ENCODE measurements around the gene CDC42SE1. TPM values are rescaled to one million over a fixed set of nuclear protein-coding genes. Genes with fewer than 3 reads are reported as not detected.
A peak's percentile ranks its signal among the peaks of the same experiment; 100 is the strongest.

CDC42SE1 gene
- total RNA-seq, 4 donors from 2014 or later = 56.6 to 115 (median 92.0) TPM

DNA sequence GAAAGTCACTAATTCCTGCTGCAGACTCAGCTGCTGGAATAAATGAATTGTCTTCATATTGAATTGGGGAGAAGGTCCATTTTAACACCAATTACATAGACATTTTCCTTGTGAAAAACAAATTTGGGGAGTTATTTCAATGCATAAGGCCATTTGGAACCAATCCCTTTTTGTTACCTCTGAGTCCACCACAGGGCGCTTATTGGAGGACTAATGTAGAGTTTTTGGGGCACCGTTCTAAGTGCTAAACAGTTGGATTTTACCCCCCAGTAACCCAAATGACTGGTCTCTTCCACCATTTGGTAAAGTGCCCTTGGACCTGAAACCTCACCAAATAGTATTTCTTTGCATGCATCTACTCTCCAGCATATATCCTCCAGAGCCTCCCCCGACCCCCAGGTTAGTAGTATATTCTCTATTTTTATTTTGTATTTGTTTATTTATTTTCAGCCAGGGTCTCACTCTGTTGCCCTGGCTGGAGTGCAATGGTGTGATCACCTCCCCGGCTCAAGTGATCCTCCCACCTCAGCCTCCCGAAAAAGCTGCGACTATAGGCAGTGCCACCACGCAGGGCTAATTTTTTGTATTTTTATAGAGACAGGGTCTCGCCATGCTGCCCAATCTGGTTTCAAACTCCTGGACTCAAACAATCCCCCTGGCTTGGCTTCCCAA is 49.6 kb downstream of the CDC42SE1 start:
- no peak for DNase-seq (ENCODE audit: low spot score)
- TF ChIP-seq, protein P1, sequence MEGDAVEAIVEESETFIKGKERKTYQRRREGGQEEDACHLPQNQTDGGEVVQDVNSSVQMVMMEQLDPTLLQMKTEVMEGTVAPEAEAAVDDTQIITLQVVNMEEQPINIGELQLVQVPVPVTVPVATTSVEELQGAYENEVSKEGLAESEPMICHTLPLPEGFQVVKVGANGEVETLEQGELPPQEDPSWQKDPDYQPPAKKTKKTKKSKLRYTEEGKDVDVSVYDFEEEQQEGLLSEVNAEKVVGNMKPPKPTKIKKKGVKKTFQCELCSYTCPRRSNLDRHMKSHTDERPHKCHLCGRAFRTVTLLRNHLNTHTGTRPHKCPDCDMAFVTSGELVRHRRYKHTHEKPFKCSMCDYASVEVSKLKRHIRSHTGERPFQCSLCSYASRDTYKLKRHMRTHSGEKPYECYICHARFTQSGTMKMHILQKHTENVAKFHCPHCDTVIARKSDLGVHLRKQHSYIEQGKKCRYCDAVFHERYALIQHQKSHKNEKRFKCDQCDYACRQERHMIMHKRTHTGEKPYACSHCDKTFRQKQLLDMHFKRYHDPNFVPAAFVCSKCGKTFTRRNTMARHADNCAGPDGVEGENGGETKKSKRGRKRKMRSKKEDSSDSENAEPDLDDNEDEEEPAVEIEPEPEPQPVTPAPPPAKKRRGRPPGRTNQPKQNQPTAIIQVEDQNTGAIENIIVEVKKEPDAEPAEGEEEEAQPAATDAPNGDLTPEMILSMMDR (IDR thresholded peaks at IDR 0.05) = no peak
- ATAC-seq (ENCODE audit: low FRiP score) = no peak

DNA sequence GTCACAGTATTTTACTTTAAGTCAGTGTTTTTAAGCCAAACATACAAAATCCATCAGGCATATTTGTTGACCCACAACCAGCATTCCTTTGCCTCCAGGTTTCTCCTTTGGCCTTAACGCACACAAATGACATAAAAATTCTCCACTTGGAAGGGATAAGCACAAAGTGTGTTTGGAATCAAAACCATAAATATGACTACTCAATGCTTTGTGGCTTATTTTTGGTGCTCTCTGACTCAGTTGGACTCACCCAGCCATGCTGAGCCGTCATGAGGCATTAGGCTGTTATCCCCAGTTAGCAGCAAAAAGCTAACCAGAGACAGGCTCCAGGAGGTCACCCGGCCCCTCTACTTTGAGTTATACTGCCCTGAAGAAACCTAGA is 50.2 kb downstream of the CDC42SE1 start:
- DNase-seq (ENCODE audit: low spot score) = no peak
- no peak for ATAC-seq (ENCODE audit: low FRiP score)
- TF ChIP-seq, protein P1 (IDR thresholded peaks at IDR 0.05) = no peak

DNA sequence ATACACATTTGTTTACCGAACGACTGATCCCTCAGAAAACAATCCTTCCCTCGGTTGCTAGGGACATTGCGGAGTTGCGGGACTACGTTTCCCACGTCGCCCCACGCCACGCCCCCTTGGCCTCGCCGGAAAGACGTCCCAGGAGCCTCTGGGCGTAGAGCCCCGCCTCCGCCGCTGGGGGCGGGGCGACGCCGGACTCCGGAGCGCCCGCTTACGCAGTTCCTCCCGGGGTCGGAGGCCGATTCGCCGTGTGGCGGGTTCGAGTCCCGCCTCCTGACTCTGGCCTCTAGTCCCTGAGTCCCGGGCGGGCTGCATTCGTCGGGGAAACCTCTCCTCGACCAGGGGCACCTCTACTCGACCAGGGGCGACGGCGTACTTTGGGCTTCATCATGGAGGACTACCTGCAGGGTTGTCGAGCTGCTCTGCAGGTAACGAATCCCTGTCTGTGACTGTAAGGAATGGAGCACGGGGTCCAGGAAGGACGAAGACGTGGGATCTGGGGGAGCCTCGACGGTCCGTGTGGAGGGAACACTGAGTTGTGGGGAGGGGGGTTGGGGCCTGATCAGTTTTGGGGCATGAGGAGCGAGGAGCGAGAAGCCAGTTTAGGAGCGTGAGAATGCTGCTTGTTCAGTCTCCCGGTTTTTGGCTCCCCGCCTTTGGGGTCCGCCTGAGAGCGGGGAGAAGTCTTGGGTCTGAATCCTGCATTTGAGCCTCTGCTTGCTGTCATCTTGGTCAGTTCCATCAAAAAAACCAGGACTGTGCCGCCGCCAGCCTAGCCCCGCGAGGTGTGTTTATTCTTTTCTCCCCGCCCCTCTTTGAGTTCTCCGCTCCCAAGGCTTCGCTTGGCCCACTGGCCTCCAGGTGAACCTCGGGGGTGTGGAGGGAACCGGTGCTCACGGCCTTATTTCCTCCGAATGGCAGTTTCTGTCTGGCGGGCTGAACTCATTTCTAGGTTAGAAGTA is 50.9 kb downstream of the CDC42SE1 start, which contains the start of gene PRUNE1:
TSS of gene PRUNE1 (plus strand) at position 206 of the 962 bp plus-strand sequence. CDS start at position 390, 184 bp downstream.
- ATAC-seq (ENCODE audit: low FRiP score) (peak; percentile 86), DNase-seq (ENCODE audit: low spot score) (peak; percentile 79)
- TF ChIP-seq, protein P1 (IDR thresholded peaks at IDR 0.05) = no peak

DNA sequence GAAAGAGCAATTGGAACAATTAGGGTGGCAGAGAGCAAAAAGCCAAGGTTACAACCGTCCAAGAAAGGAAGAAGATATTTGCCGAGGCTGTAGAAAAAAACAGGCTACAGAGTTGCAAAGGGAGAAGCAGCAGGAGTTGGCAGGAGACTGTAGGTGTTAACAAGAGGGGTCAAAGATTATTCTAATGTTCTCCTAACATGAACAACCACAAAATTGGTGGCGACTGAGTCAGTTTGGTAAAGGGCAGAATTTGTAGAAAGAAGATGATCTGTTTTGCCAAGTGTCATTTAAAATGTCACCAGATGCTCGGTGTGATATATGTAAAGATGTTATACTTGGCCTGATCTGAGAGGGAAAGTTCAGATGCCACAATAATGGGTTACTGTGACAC is 51.6 kb downstream of the CDC42SE1 start:
- DNase-seq (ENCODE audit: low spot score) (no peak), ATAC-seq (ENCODE audit: low FRiP score) (no peak)
- TF ChIP-seq, protein P1 (IDR thresholded peaks at IDR 0.05) = no peak

DNA sequence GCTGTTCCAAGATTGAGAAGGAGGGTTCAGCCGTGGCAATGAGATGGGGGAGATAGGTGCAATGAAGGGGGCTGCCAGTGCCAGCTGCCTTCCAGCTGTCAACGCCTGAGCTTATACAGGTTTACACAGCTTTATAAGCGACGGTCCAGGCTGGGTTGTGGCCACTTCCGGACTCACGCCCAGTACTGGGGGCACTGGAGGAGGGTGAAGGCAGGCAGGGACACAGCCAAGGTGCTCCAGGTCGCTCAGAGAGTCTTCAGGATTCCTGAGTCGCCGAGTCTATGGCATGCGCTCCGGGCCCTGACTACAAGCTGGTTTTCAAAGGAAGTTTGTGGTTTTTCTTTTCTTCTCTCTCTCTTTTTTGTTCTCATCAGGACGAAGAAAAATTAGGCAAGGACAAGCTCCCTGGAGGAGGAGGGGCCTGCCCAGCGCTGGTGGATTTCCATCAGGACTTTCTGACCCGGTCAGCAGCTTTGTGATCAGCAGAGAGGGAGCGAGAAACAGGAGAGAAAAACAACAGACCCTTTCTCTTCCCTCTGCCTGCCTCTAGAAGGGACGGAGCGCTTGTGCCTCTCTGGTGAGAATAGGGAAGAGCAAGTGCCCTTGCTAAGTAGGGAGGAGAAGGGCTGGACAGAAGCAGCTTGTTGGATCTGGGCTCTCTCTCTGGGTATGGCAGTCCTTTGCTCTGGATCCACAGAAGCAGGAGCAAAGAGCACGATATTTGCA is 52.9 kb downstream of the CDC42SE1 start, which contains the start of gene MINDY1:
TSS of gene MINDY1 (minus strand) at position 576 of the 726 bp plus-strand sequence. CDS start 4,285 bp downstream, outside the sequence.
- no peak for DNase-seq (ENCODE audit: low spot score)

DNA sequence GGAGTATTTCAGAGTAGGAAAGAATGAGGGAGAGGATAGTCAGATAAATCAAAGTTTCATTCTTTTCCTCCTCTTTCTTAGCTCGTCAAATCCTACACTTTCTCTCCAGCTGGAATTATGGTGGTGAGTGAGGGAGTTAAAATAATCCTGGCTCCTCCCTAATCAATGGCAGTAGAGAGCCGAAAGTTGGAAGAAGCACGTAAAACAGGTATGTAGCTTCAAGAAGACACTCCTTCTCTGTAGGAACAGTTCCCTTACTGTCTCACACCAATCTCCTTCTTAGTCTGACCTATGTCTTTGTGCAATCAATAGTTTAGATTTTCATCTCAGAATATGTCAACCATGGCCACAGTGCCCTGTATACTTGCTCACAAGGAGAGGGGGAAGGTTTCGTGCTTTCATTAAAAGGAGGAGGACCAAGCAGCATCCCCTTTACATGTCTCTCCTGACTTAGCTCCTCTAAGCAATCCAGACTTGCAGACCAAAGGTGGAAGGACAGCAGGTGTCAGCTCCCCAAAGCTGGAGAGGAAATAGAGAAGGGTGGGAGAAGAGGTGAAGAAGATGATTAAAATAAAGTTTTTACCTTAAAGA is 53.6 kb downstream of the CDC42SE1 start:
- TF ChIP-seq, protein P1 (IDR thresholded peaks at IDR 0.05) = no peak
- DNase-seq (ENCODE audit: low spot score) (no peak), ATAC-seq (ENCODE audit: low FRiP score) (no peak)

More for the DNA sequence above, 52.9 kb downstream of the CDC42SE1 start, which contains the start of gene MINDY1:
- TF ChIP-seq, protein P1 (IDR thresholded peaks at IDR 0.05) = no peak
- ATAC-seq (ENCODE audit: low FRiP score) = peak; percentile 58
